GM19025 (cell line): ENCODE results near the gene TCAF1.

Source experiments
- ATAC-seq: cut with Tn5 transposase; IDR thresholded peaks from one replicate; pipeline ENCODE4 v1.9.1; 2021; ENCODE audit warnings: mild to moderate bottlenecking, low read depth, moderate library complexity; ENCODE audit not compliant: unreplicated experiment

The TCAF1 gene

DNA sequence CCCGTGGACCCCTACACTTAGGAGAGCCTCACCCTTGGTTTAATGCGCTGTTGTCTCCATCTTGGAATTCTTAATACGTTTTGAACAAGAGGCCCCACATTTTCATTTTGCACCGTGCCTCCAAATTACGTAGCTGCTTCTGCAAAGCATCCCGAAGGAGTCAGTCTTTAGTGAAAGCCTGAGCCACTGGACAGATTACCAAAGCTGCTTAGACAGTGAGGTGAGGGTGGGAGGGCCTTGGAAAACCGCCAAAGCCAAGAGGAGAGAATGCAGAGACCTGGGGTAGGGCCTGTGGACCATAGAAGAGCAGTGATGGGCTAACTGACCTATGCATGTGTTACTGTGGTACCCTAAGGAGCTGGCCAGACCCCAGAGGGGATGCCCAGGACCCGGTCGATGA, 4.2 kb upstream of the TCAF1 start:
- no peak for ATAC-seq

DNA sequence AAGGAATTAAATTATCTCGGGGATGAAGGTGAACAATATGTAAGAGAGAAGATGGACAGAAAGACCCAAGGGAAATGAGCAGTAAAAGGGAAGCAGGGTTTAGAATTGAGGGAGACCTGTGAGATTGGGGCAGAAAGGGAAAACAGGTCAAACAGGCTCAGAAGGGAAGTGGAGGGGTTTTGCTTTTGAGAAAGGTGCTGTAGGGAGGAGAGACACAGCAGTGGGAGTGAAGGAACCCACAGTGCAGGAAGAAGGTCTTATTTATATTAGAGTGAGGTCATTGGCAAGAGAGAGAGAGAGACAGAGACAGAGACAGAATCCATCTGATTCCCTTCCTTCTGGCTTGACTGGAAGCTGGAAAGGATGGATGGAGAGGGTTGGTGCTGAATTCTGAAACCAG, 3.5 kb upstream of the TCAF1 start:
- no peak for ATAC-seq

DNA sequence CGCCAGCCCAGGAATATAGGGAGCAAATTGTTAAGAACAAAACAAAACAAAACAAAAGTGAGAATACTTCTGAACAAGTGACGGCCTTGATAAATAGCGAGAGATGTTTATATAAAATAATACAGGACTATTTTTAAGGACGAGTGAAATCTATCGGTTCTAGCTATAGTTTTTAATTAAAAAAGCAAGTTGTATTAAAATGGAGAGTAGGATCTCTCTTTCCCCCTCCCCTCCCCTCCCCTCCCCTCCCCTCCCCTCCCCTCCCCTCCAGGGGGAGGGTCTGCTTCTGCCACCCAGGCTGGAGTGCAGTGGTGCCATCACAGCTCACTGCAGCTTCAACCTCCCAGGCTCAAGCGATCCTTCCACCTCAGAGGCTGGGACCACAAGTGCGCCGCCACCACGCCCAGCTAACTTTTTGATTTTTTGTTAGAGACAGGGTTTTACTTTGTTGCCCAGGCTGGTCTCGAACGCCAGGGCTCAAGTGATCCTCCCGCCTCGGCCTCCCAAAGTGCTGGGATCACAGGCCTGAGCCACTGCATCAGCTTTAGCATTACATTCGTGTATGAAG, 440 bp upstream of the TCAF1 start:
- ATAC-seq = no peak

DNA sequence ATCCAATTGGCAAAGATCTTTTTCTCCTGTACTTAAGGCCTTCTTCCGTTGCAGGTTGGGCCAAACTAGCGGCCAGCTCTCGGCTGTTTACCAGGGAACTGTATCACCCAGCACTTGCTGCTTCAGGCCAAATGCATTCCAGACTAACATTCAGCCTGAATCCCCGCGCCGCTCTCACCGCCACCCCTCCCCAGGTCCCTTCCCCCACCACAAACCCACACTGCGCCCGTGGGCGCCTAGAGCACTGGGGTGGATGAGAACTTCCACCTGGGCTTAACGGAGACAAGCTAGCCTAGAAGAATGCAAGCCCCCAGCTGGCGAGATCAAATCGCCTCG, 676 bp downstream of the TCAF1 start:
- no peak for ATAC-seq

DNA sequence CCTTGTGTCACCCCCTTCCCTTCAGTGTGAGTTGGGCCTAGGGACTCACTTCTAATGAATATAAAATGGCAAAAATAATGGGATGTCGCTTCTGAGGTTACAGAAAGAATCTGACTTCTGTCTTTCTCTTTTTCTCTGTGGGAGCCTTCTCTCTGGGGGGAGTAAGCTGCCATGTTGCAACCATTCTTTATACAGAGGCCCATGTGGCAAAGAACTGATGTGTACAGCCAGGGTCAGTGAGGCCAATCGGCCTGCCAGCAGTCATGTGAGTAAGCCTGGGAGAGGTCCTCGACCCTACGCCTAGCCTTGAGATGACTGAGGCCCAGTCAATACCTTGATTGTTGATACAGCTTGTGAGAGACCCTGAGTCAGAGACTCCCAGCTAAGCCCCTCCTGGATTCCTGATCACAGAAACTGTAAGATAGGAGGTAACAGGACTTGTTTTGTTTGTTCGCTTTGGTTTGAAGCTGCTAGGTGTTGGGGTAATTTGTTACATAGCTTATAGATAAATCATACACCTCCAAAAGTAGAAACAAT, 1.7 kb downstream of the TCAF1 start:
- ATAC-seq = no peak

DNA sequence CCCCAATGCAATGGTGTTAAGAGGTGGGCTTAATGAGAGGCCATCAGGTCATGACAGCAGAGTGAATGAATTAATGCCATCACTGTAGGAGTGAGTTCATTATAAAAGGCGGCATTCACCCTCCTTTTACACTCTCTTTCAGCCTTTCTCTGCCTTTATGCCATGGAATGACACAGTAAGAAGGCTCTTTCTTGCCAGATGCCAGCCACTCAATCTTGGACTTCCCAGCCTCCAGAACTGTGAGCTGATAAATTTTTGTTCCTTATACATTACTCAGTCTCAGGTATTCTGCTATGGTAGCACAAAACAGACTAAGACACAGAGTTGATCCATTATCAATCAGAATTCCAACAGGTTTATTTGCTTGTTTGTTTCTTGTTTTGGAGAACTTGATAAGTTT, 3.2 kb downstream of the TCAF1 start:
- no peak for ATAC-seq

DNA sequence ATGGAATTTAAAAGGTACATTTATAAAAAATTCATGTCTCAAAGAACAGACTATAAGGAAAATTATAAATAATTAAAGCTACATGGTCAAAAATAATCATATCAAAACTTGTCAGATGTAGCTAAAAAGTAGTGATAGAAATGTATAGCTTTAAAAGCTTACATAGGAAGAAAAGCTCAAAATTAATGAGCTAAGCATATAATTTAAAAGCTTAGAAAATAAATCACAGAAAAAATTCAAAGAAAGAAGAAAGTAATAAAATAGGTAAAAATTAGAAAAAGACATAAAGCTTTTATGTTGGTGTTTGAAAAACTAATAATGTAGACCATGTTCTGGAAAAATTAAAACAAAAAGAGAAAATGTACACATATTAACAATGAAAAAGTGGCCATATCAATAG, 5.3 kb downstream of the TCAF1 start:
- no peak for ATAC-seq

DNA sequence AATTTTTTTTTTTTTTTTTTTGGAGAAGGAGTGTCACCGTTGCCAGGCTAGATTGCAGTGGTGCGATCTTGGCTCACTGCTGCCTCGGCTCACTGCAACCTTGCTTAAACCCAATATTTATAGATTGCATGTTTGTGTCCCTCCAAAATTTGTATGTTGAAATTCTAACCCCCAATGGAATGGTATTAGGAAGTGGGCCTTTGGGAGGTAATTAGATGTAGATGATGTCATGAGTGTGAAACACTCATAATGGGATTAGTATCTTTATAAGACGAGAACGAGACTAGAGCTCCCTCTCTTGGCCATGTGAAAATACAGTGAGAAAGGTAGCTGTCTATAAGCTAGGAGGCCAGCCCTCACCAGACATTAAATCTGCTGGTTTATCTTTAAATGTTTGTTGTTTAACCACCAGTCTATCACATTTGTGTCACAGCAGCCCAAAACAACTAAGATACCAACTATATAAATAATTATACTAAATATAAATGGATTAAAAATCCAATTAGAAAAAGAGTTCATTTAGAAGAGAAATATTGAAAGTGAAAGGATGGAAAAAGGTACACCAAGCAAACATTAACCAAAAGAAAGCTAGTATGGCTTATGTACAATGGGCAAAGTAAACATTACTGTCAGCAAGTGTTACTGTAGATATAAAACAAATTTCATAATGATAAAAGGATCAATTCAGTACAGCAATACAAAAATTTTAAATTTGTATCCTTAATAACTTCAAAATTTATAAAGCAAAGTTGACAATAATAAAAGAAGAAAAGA, 9.3 kb downstream of the TCAF1 start:
- ATAC-seq = peak; percentile 96

DNA sequence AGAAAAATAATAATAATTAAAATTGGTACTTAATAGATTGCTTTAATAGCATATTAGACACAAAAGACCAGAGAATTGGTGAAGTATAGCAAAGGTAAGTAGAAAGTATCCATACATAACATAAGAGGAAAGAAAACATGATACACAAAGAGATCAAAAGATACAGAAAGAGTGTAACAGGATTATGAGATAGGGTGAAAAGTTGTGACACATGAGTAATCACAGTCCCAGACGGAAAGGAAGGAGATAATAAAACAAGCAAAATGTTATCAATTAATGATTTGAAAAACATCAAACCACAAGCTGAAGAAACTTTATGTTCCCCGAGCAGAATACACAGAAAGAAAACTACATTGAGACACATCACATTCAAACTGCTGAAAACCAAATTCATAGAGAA, 10.5 kb downstream of the TCAF1 start:
- no peak for ATAC-seq

DNA sequence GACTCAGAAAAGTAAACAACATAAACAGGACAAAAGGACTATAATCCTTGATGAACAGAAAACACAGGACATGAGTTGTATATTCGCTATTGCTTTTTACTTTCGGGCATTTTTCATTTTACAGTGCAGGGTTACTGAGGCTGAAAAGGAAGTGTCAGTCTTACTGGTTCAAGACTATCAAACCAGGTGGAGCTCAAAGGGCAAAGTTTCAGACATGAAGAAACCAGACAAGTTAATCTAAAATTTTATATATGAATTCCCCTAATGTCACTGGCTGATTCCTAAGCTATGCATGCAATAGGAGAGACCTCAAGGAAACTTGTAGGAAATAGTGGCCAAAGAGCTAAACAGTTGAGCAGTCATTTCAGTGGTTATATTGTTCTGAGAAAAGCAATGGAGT, 11.4 kb downstream of the TCAF1 start:
- no peak for ATAC-seq

DNA sequence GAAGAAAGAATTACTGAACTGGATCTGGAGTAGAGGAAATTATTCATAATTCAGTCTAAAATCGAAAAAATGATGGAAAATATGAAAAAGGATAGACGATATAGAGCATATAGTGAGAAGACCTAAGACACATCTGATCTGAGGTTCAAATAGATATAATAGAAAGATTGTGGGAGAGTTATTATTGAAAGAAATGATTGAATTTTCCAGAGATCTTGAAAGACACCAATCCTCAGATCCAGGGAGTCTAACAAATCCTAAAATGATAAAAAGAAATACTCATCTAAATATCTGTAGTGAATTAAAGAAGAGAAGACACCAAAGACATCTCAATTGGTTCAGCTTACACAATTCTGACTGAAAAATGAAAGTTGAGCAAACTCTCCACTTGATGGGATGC, 12.9 kb downstream of the TCAF1 start:
- no peak for ATAC-seq

DNA sequence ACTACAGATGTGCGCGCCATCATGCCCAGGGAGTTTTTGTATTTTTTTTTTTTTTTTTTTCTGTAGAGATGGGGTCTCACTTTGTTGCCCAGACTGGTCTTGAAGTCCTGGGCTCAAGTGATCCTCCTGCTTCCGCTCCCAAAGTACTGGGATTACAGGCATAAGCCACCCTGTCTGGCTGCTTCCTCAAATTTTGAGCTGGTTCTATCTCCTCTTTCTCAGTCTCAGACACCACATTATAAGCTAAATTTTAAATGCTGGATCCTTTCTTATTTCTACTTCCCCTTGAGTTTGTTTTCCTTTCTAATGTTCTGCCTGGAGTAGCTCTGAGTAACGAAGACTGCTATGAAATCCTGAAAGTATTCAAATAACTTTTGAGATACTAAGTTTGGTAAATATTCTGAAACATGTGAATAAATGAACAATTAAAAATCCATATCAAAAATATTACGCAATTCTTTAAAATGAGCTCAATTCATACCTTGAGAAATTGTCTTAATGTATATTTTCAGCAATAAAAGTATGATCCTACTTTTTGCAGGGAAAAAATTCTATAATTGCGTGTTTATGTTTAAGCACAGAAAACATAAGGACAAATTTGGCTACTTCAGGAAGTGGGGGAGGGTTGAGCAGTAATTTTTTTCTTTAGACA, 15.0 kb downstream of the TCAF1 start:
- no peak for ATAC-seq

DNA sequence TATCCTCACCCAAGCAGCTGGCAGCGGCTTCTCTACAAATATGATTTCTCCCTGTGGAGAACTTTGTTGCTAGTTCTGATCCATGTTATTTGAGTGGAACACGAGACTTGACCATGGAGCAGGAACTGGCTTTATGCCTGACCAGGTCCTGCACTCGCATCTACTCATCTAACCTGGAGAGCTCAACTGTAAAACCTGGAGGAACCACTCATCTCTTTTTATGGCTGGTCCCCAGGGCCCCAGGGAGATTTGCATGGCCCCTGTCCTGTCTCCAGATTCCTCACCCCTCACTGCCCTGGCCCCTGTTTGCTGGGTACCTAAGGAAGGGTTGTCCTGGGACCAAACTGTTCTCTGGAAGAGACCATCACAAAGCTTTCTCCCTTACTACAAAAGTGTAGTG, 16.0 kb downstream of the TCAF1 start:
- no peak for ATAC-seq

DNA sequence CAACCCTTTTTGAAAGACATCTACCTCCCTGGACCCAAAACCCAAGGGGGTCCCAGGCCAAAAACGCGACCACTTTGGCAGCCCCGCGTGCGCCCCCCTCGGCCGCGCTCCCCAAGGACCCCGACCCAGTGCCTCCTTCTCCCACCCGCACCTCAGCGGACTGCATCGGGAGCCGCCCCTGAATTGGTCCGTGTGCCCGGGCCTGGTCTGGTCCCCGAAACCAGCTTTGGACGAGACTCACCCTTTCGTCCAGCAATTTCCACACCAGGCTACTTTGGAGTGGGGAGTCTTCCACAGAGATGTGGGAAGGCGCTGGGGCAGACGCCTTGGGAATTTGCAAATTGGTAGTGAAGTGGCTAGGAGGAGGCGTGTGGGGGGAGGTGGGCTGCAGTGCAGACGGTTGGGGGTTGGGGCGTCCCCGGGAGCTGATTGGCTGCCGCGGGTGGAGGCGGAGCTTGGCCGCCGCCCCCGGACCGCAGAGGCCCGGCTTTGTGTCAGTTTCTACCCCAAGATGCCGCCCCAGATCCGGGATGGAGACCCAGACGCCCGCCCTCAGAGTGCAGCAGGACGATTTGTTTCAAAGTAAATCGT, 16.9 kb downstream of the TCAF1 start:
- peak; percentile 91 for ATAC-seq

DNA sequence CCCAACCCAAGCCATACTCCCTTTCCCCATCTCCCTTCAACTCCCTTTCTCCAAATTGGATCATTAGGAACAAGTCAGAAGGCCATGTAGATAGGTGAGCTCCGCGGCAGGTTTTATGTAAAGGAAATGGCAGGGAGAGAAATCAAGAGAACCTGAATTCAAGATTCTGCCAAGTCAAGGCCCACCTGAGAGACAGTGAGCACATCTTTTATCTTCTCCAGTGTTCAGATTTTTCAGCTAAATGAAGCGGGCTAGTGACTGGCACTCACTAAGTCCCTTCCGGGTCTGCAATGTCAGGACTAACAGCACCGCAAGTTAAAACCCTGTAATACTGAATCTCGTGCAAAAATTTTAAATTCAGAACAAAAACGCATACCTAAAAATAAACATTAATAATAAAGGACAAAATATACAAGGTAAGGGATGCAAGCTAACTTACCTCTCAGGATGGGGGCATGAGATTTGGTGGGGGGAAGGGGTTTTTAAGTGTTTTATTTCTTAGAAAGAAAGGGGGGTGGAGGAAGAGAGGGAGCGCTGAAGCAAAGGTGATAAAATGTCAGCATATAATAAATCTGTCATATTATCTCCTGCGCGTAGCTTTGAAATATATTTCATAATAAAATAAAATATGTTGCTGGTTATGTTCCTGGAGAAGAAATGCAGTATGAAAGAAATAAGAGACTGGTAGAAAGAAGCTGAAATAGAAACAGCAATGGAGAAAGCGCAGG, 17.6 kb downstream of the TCAF1 start:
- ATAC-seq = no peak

DNA sequence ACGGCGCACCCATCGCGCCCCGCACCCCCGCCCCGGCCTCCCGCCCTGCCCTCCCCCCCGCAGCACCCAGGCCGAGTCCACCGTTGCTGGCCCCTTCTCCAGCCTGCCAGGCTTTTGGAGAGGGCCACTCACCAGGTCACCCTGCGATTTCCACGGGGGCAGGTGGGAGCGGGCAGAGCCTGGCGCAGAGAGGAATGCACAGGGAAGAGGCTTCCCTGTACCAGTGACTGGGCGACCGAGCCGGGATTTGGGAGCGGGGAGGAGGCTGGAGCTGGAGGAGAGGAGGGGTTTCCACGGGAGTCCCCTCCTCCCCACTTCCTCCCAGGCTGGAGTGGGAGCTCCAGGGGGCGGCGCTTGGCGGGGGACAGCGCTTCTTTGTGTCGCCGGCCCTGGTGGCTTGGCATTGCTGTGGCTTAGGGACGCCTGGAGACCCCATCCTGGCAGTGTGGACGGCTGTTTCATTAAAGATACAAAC, 19.3 kb downstream of the TCAF1 start:
- no peak for ATAC-seq

DNA sequence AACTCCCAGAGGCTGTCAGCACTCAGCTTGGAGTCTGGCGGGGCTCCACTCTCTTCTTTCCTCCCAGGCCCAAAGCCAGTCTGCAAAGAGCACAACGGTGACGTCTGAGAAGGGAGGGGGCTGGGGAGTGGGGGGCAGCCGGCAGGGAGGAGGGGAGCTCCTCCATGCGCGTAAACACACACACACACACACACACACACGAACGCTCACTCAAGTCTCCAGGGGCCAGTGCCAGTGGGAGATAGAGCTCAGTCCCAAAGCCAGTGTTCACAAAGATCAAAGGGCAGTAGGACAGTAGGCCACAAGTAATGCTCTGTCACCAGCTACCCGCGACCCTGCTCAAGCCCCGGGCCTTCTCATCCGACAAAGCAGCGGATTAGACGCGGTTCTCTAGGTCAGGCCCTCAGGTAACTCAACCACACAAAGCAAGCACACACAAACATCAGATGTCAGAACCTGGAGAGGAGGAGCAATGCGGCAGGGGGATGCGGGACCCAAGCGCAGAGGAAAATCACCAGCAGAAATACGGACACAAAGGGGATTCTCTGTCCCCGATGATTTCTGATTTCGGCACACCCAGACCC, 19.9 kb downstream of the TCAF1 start:
- ATAC-seq = no peak

DNA sequence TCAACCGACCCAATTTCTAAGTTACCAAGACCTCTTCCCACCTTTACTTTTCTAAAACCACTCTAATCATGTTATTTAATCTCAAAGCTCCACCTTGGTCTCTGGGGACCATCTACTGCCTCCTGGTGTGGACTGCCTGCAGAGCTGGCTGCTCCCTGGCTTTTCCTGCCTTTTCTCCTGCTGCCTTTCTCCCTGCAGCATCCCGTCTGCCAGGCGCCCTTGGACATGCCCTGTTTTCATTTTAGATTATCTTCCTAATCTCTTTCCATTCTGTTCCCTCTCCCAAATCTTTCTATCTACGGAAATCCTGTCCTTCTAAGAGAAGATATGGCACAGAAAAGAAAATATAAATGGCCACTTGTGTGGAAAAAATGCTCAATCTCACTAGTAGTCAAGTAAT, 23.1 kb downstream of the TCAF1 start:
- ATAC-seq = no peak

DNA sequence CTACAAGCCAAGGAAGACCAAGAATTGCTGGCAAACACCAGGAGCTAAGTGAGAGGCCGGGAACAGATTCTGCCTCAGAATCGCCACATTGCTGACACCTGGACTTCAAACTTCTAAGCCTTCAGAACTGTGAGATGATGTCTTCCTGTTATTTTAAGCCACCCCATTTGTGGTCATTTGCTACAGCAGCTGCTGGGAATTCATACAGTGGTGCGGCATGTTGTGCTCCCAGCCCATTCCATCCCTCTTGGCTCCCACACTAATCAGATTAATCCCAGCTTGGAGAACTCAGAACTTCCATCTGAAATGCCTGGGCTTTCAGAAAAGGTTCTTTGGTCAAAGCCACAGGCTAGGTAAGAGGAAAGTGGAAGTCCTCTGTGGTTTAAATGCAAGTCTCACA, 24.9 kb downstream of the TCAF1 start:
- ATAC-seq = no peak

DNA sequence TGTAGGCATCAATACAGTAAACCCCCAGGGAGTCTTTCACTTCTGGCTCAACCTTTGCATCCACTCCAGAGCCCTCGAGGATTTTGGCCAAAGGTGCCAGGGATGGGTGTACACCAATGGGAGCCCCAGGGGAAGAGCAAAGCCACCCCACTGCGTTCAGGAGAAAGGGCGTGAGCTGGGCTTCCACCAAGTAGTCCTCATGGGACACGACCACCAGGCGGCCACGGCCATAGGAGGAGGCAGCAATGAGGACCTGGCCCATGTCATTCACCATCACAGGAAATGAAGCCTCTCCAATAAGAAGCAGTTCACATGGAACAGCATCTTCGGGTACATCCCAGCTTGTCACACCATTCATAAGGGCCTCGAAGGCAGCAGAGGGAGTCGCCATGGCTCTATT, 25.8 kb downstream of the TCAF1 start:
- ATAC-seq = no peak
